ENCODE data around the gene TRPV4. TPM values are rescaled to one million over a fixed set of nuclear protein-coding genes. Genes with fewer than 3 reads are reported as not detected.

Gene TRPV4
- total RNA-seq, 3 donors from 2014 or later, result not detected

DNA sequence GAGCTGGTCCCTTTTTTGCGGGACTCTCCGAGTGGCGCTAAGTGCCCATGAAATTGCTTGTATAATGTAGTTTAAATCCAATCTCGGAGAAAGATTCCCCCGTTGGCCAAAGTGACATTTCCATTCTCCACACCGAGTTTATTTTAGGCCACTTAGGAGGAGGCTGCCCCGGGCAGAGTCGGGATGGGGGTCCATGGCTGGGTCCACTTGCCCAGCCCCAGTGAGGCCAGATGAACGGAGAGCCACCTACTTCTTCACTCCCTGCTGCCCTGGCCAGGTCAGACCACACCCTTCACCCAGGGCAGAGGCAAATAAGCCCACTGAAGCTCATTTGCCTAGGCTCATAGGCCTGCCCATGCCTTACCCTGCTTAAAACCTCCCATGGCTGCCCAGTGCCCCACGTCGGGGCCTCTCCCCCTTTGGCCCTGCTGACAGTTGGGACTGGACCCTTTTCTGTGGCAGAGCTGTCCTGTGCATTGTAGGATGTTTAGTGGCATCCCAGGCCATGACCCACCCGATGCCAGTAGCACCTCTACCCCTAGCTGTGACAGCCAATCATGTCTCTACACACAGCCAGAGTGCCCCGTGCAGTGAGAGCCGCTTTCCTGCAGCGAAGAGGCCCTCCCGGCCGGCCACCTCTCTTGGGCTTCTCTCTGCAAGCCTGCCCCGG is 68.3 kb downstream of the TRPV4 start:
- Mint-ChIP-seq H3K4me3 (no peak overlapping the region), H3K36me3 (ENCODE audit: insufficient read depth) (no peaks in the 10 kb centered on the region), H3K9me3 (peaks cover 5% of the 10 kb centered on the region), H3K4me1 (ENCODE audit: low read depth) (peaks cover 2% of the 10 kb centered on the region), H3K27me3 (ENCODE audit: low read depth) (no peaks in the 10 kb centered on the region)
- no peak for ATAC-seq
- DNase-seq, result no peak

- Mint-ChIP-seq H3K27me3 (ENCODE audit: low read depth) (no peaks in the 10 kb centered on the region), H3K4me1 (ENCODE audit: low read depth) (peaks cover 2% of the 10 kb centered on the region), H3K4me3 (no peak overlapping the region), H3K36me3 (ENCODE audit: insufficient read depth) (no peaks in the 10 kb centered on the region), H3K9me3 (peaks cover 5% of the 10 kb centered on the region)
- ATAC-seq, result no peak
- DNase-seq, result no peak
Observed at GRCh38 chr12:109764123-109764522, 69.1 kb downstream of the TRPV4 start.

GRCh38 chr12:109763201-109763841 is 69.9 kb downstream of the TRPV4 start:
- Mint-ChIP-seq H3K36me3 (ENCODE audit: insufficient read depth) (no peaks in the 10 kb centered on the region), H3K27me3 (ENCODE audit: low read depth) (no peaks in the 10 kb centered on the region), H3K9me3 (peaks cover 5% of the 10 kb centered on the region), H3K4me3 (no peak overlapping the region), H3K4me1 (ENCODE audit: low read depth) (peaks cover 2% of the 10 kb centered on the region)
- ATAC-seq (peak; percentile 35 to 37), DNase-seq (no peak)

DNA sequence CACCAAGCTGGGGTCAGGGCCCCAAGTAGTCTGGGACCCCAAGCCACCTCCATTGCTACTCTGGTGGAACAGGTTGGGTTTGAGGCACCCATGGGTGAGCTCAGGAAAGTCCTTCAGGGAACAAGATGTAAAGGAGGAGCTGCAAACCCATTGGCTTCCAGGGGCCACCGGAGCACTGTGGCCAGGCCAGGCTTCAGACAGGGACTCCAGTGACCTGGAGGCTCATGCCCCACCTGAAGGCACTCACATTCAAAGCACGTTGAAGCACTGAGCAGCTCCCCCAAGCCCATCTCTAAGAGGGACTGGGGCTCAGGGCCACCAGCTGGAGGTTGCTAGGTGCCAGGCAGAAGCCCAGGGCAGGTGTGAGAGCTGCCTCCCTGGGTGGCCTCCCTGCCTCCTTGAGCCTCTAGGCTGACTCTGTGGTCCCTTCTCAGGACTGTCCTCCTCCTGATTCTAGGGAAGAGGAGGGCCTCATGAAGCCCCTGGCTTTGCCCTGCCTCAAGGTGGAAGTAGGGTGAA is 70.5 kb downstream of the TRPV4 start:
- peaks cover 5% of the 10 kb centered on the region for H3K9me3 Mint-ChIP-seq
- H3K27me3 Mint-ChIP-seq (ENCODE audit: low read depth), result no peaks in the 10 kb centered on the region
- DNase-seq (no peak), ATAC-seq (no peak)
- no peaks in the 10 kb centered on the region for H3K36me3 Mint-ChIP-seq (ENCODE audit: insufficient read depth)
- no peak overlapping the region for H3K4me3 Mint-ChIP-seq
- H3K4me1 Mint-ChIP-seq (ENCODE audit: low read depth), result peaks cover 2% of the 10 kb centered on the region

DNA sequence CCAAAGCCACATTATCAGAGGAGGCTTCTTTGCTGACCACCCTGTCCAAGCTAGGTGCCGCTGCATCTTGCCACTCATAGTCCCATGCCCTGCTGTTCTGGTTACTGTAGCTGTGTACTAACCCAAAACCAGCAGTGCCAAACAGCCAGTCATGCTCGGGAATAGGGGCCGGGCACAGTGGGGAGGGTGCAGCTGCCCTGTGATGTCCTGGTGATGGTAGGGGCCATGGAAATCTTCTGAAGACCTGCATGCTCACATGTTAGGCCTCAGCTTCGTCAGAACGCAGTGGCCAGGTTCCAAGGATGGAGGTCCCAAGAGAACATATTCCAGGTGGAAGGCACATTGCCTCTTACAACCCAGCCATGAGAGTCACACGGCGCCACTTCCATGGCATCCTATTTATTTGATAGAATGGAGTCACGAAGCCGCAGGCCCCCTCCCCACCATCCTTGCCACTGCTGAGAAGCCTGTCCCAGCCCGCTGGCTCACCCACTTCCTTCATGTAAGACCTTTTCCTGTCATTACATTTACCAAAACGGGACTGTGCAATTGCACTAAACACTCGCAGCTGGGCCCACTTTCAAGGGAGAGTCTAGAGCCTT is 71.0 kb downstream of the TRPV4 start:
- Mint-ChIP-seq H3K9me3 (peaks cover 9% of the 10 kb centered on the region), H3K27me3 (ENCODE audit: low read depth) (no peaks in the 10 kb centered on the region), H3K4me1 (ENCODE audit: low read depth) (peaks cover 2% of the 10 kb centered on the region), H3K4me3 (no peak overlapping the region), H3K36me3 (ENCODE audit: insufficient read depth) (peaks cover under 1% of the 10 kb centered on the region)
- ATAC-seq (no peak), DNase-seq (no peak)

DNA sequence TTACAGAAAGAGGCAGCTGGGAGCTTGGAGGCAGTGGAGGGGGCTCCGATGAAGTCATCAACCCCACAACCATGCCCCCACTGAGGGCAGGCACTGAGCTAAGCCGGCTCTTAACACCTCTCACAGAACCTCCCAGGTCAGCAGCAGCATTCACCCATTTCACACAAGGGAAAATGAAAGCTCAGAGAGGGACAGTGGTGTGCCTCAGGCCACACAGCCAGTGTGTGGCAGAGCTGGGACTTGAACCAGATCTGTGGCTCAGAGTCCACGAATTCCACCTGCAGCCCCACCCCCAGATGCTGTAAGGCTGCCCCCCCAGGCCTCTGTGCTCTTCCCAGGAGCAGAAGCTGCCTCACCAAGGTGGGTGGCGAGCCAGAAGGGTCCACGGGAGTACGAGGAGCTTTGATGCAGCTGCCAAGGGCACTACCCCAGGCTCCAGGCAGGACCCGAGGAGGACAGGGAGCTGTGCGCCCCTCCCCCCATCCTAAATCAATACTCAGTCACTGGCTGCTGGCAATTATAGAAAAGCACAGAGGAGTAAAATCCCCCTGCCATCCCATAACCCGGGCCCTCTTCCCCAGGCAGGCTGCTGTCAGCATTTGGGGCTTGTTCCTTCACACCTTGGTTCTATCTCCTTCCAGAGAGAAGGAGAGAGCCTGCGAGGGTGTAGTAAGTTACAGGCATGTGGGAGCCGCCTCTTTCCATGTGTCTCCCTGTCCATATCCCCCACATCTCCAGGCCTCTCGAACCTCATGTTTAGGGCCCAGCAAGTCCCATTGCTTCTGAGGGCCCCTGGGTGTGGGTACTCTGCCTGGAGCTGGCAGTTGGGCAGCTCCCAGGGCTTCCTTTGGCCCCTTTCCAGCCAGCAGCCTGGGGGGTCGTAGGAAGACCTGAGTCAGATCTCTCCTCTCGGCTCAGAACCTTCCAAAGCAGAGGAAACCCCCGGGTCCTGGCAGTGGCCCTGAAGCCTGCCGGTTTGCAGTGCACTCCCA is 72.0 kb downstream of the TRPV4 start:
- Mint-ChIP-seq H3K9me3 (peaks cover 18% of the 10 kb centered on the region), H3K27me3 (ENCODE audit: low read depth) (no peaks in the 10 kb centered on the region), H3K4me1 (ENCODE audit: low read depth) (peaks cover 2% of the 10 kb centered on the region), H3K36me3 (ENCODE audit: insufficient read depth) (peaks cover 3% of the 10 kb centered on the region), H3K4me3 (no peak overlapping the region)
- ATAC-seq (no peak), DNase-seq (no peak)

DNA sequence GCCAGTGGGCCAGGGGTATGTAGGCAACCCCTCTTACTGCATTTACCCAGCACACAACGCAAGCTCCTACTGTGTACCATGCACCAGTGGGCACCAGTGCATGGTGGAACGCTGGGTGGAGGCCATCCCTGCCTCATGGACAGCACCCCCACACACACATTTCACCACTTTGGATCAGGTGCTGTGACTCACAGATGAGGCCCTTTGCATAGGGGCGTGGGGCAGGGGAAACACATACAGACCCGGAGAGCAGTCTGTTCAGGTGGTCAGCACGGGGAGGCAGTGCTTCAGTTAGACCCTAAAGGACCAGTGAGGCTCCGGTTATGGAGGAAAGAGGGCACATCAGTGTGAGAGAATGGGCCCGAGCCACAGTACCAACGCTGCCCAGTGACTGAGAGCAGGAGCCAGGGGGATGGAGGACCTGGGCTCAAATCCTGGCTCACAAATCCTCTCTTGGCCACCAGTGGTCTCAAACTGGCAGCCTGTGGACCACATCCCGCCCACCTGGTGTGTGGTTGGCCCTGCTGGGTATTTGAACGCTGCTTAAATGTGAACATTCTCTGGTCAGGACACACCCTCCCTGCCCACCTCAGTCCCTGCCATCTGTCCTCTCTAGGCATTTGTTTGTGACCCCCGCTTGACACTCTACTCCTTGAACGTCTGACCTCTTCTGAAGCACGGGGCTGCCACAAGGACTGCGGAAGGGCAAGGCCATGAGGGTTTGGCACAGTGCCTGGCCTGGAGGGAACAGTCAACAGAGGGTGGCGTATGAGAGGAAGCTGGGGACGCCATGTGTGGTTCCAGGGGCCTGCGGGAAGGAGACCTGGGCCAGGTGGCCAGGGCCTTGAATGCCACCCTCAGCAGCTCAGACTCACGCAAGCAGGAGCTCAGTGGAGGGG is 72.9 kb downstream of the TRPV4 start:
- ATAC-seq, result no peak
- H3K27me3 Mint-ChIP-seq (ENCODE audit: low read depth), result no peaks in the 10 kb centered on the region
- DNase-seq, result no peak
- H3K4me3 Mint-ChIP-seq, result no peak overlapping the region
- peaks cover 27% of the 10 kb centered on the region for H3K9me3 Mint-ChIP-seq
- H3K36me3 Mint-ChIP-seq (ENCODE audit: insufficient read depth), result peaks cover 9% of the 10 kb centered on the region
- H3K4me1 Mint-ChIP-seq (ENCODE audit: low read depth), result peaks cover 2% of the 10 kb centered on the region

DNA sequence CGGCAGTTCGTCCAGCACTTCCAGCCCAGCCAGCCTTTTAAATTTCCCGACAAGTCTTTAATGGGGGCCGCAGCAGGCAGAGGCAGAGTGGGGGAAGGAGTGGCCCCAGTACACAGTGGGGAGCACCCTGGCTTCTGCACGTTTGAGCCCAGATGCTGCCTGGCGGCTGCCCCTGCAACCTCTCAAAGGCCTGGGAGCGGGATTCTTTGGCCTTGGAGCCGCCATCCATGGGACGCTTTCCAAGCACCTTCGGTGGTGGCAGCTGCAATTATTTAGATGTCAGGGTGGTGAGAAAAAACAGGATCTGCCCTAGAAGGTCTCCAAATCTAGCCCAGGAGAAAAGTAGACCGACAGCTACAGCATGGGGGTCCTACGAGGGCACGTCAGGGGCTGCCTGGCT is 73.6 kb downstream of the TRPV4 start:
- ATAC-seq, result no peak
- no peak for DNase-seq
- Mint-ChIP-seq H3K36me3 (ENCODE audit: insufficient read depth) (peaks cover 9% of the 10 kb centered on the region), H3K4me1 (ENCODE audit: low read depth) (peaks cover 2% of the 10 kb centered on the region), H3K9me3 (peaks cover 27% of the 10 kb centered on the region), H3K4me3 (no peak overlapping the region), H3K27me3 (ENCODE audit: low read depth) (no peaks in the 10 kb centered on the region)

DNA sequence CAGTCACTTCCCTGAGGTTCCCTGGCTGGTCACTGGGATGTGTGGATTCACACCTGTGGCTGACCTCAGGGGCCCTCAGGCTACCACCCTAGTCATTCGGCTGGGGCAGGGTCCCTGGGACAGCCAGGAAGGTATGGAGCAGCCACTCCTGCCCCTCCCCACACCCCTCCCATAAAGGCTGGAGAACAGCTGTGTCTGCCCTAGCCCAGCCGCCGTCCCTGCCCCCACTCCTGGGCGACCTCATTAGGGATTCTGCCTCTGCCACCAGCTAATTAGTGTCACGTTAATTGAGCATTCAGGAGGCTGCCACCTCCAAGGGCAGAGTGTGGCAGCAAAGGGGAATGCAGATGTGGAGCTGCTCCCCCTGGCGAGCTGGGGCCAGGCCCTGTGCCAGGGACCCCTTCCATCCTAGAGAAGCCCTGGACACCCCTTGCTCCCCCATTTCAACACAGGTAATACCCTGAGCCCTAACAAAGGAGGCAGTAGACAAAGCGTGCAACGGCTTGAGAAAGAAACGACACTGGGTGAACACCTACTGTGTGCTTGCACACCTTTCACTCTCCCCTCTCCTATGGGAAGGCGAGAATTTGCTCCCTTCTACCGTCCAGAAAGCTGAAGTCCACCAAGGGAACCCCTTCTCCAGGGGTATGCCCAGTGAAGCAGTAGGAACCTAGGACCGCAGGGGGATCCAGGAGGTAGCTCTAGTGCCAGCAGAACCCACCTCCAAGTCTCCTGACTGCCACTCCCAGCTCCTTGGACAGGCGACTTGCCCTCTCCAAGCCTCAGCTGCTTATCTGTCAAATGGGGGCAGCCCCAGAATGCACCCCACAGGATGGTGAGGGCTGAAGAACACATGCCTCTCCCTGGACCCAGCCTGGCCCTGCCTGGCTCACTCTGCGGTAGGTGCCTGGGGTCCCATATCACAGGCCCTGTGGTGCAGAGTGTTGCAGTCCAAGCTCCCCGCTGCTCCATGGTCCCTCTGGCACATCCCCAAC is 74.5 kb downstream of the TRPV4 start:
- peaks cover 9% of the 10 kb centered on the region for H3K36me3 Mint-ChIP-seq (ENCODE audit: insufficient read depth)
- H3K4me1 Mint-ChIP-seq (ENCODE audit: low read depth), result peaks cover 2% of the 10 kb centered on the region
- no peak for ATAC-seq
- DNase-seq, result no peak
- H3K4me3 Mint-ChIP-seq, result no peak overlapping the region
- H3K9me3 Mint-ChIP-seq, result peaks cover 27% of the 10 kb centered on the region
- H3K27me3 Mint-ChIP-seq (ENCODE audit: low read depth), result no peaks in the 10 kb centered on the region

DNA sequence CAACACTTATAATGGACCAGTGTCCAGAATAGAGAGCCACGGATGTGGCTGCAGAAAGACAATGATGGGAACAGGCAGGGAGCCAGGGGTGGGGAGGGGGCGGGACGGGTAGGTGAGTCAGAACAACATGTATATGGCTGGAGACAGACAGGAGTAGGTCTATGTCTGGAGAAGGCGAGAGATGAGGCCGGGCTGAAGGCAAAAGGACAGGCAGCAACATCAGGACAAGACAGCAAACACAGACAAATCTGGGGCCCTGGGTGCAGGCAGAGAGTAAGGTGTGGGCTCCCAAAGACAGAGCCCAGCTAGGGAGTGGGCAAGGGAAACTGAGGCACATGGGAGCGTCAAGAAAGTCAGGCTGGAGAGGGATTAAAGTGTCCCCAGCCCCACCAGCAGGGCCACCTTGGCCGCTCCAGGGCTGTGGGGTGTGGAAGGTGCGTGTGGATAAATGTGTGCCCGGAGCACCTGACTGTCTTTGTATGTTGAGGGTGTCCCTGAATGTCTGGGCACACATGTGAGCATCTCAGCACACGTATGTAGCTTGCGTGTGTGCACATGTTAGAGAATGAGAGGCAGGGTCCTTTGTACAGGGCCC is 75.4 kb downstream of the TRPV4 start:
- ATAC-seq (no peak), DNase-seq (no peak)
- peaks cover 22% of the 10 kb centered on the region for H3K9me3 Mint-ChIP-seq
- peaks cover 9% of the 10 kb centered on the region for H3K36me3 Mint-ChIP-seq (ENCODE audit: insufficient read depth)
- no peaks in the 10 kb centered on the region for H3K27me3 Mint-ChIP-seq (ENCODE audit: low read depth)
- no peak overlapping the region for H3K4me3 Mint-ChIP-seq
- peaks cover 2% of the 10 kb centered on the region for H3K4me1 Mint-ChIP-seq (ENCODE audit: low read depth)

DNA sequence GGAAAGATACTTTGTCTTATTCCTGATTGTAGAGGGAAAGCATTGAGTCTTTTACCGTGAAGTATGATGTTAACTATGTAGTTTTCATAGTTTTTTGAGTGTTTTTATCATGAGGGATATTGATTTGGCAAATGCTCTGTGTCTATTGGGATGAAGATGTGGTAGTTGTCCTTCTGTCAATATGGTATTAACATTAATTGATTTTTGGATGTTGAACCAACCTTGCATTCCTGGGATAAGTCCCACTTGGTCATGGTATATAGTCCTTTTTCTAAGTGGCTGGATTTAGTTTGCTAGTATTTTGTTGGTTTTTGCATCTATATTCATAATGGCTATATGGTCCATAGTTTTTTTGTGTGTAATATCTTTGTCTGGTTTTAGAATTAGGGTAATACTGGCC is 76.7 kb downstream of the TRPV4 start:
- Mint-ChIP-seq H3K4me1 (ENCODE audit: low read depth) (peaks cover 2% of the 10 kb centered on the region), H3K4me3 (no peak overlapping the region), H3K27me3 (ENCODE audit: low read depth) (no peaks in the 10 kb centered on the region), H3K9me3 (peaks cover 22% of the 10 kb centered on the region), H3K36me3 (ENCODE audit: insufficient read depth) (peaks cover 9% of the 10 kb centered on the region)
- ATAC-seq, result no peak
- DNase-seq, result no peak

DNA sequence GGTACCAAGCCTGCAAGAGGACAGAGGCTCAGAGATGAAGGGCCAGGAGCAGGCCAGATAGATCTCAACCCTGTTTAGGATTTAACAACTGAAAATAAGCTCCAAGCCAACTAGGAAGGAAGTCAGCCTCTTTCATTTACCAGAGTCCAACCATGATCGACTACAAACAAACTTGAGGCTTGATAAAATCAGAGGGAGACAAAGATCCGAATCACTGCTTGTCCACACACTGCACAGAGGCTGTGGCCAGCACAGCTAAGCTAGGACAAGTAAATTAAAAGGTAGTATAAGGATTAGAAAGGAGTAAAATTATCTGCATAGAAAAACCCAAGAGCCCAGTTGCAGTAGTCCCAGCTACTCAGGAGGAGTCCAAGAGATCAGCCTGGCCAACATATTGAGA is 79.2 kb downstream of the TRPV4 start:
- ATAC-seq (no peak), DNase-seq (no peak)
- Mint-ChIP-seq H3K4me1 (ENCODE audit: low read depth) (no peaks in the 10 kb centered on the region), H3K36me3 (ENCODE audit: insufficient read depth) (peaks cover 9% of the 10 kb centered on the region), H3K9me3 (peaks cover 22% of the 10 kb centered on the region), H3K4me3 (no peak overlapping the region), H3K27me3 (ENCODE audit: low read depth) (no peaks in the 10 kb centered on the region)

Data from activated T-cell treated with anti-CD3 and anti-CD28 coated beads, Interleukin-2, amount 50 U/mL, for 4 hours (primary cell).